A673 (cell line): ENCODE data around the gene FAM83F.

Experiments used
- CTCF ChIP-seq: fragments of 300-800, 200-600 bp; sonication (generic); conservative IDR thresholded peaks from 2 replicates; pipeline ENCODE4 v1.5.1; 2017; ENCODE audit warnings: low read depth, mild to moderate bottlenecking, antibody characterized with exemption, low read length, moderate library complexity, mixed read lengths
- EZH2 ChIP-seq: fragments of 200-600 bp; sonication (generic); IDR thresholded peaks from 2 replicates; pipeline ENCODE4 v1.6.1; 2017; ENCODE audit warnings: borderline replicate concordance, low read depth, mild to moderate bottlenecking, mixed read lengths, antibody characterized with exemption, low read length; ENCODE audit not compliant: poor library complexity, severe bottlenecking

- no peak for TF ChIP-seq CTCF
- no peak for TF ChIP-seq EZH2
These were observed 75.9 kb downstream of the FAM83F start for GRCh38 chr22:40070701-40071100.
